ENCODE data around the gene CDYL.

CDYL gene

GRCh38 chr6:4872841-4873240, 96.6 kb downstream of the CDYL start:
- in situ Hi-C loops (cut with MboI; ENCODE audit: low sequenced_read_pairs): no loop called here

- in situ Hi-C loops (cut with MboI; ENCODE audit: low sequenced_read_pairs): no loop called here
These were observed 97.7 kb downstream of the CDYL start for GRCh38 chr6:4873928-4874327.

GRCh38 chr6:4879741-4880275, 103.6 kb downstream of the CDYL start:
- in situ Hi-C loops (cut with MboI; ENCODE audit: low sequenced_read_pairs): no loop called here

- in situ Hi-C loops (cut with MboI; ENCODE audit: low sequenced_read_pairs): no loop called here
These were observed 104.2 kb downstream of the CDYL start for GRCh38 chr6:4880363-4880762.

GRCh38 chr6:4883298-4883697, 107.1 kb downstream of the CDYL start:
- in situ Hi-C loops (cut with MboI; ENCODE audit: low sequenced_read_pairs): no loop called here

- in situ Hi-C loops (cut with MboI; ENCODE audit: low sequenced_read_pairs): no loop called here
These were observed 108.6 kb downstream of the CDYL start for GRCh38 chr6:4884646-4885340.

- in situ Hi-C loops (cut with MboI; ENCODE audit: low sequenced_read_pairs): no loop called here
These were observed 109.2 kb downstream of the CDYL start for GRCh38 chr6:4885341-4885933.

- in situ Hi-C loops (cut with MboI; ENCODE audit: low sequenced_read_pairs): no loop called here
These were observed 112.6 kb downstream of the CDYL start for GRCh38 chr6:4888841-4889240.

GRCh38 chr6:4889701-4890100, 113.5 kb downstream of the CDYL start:
- in situ Hi-C loops (cut with MboI; ENCODE audit: low sequenced_read_pairs): no loop called here

GRCh38 chr6:4890191-4890590, 114.0 kb downstream of the CDYL start:
- in situ Hi-C loops (cut with MboI; ENCODE audit: low sequenced_read_pairs): no loop called here

GRCh38 chr6:4890627-4891026, 114.4 kb downstream of the CDYL start:
- in situ Hi-C loops (cut with MboI; ENCODE audit: low sequenced_read_pairs): no loop called here

GRCh38 chr6:4891141-4891540, 114.9 kb downstream of the CDYL start:
- in situ Hi-C loops (cut with MboI; ENCODE audit: low sequenced_read_pairs): no loop called here

GRCh38 chr6:4892785-4893485, 116.7 kb downstream of the CDYL start:
- in situ Hi-C loops (cut with MboI; ENCODE audit: low sequenced_read_pairs): no loop called here

GRCh38 chr6:4894049-4894448, 117.8 kb downstream of the CDYL start:
- in situ Hi-C loops (cut with MboI; ENCODE audit: low sequenced_read_pairs): no loop called here

- in situ Hi-C loops (cut with MboI; ENCODE audit: low sequenced_read_pairs): no loop called here
These were observed 119.8 kb downstream of the CDYL start for GRCh38 chr6:4895971-4896370.

- in situ Hi-C loops (cut with MboI; ENCODE audit: low sequenced_read_pairs): no loop called here
These were observed 120.2 kb downstream of the CDYL start for GRCh38 chr6:4896401-4896800.

- in situ Hi-C loops (cut with MboI; ENCODE audit: low sequenced_read_pairs): no loop called here
These were observed 123.2 kb downstream of the CDYL start for GRCh38 chr6:4899249-4900034.

GRCh38 chr6:4901386-4902061, 125.3 kb downstream of the CDYL start:
- in situ Hi-C loops (cut with MboI; ENCODE audit: low sequenced_read_pairs): no loop called here

GRCh38 chr6:4902363-4902762, 126.2 kb downstream of the CDYL start:
- in situ Hi-C loops (cut with MboI; ENCODE audit: low sequenced_read_pairs): no loop called here

GRCh38 chr6:4903121-4903520, 126.9 kb downstream of the CDYL start:
- in situ Hi-C loops (cut with MboI; ENCODE audit: low sequenced_read_pairs): no loop called here

Data from hTERT RPE-1 (cell line).